LNCaP clone FGC (cell line): Measurements from ENCODE around the gene SPI1.
"Not testable (repeated sequence)": the region's sequence is repeated elsewhere in the genome, so short reads cannot be mapped to it uniquely, and the experiment has no call there.

ENCODE experiments used
- DNase-seq: peaks from one replicate; pipeline ENCODE4 v3.0.0-alpha.2; 2011; ENCODE audit warnings: low read depth
- H3K4me3 ChIP-seq: 2 replicates; pipeline ENCODE4 v1.5.1; 2011; ENCODE audit warnings: mild to moderate bottlenecking, low read depth, low read length, control low read depth
- TF ChIP-seq, protein P1 (sequence below): IDR thresholded peaks from 2 replicates; pipeline ENCODE4 v1.5.1; 2012; ENCODE audit warnings: mild to moderate bottlenecking; ENCODE audit not compliant: control insufficient read depth, insufficient read depth; ENCODE audit errors: extremely low read depth

Gene SPI1

DNA sequence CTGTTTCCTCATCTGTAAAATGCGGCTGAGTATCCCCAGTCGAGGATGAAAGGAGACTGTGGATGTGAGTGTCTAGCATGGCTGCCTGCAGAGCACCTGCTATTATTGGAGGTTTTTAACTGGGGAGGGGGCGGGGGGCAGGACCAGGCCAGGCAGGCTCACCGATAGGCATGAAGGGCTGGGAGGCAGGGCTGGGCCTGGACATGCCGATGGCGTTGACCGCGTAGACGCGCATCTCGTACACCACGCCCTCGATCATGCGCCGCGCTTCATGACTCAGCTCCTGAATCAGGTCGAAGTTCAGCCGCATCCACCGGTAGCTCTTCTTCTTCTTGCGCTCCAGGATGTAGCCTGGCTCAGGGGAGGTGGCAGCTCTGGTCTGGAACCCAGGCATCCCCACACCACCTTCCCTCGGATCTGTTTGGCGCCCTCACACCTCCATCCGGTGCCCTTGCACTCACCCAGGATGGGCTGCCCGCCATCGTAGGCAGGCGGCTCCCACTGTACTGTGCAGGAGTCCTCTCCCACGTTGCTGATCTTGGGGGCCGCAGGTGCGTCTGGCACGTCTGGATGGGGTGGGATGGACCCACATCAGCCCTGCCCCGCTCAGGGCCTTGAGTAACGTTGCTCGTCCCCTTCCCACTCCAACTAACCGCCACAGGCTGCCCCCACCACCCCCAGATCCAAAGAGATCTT, 41.0 kb downstream of the SPI1 start:
- no peak overlapping the region for H3K4me3 ChIP-seq
- DNase-seq: no peak
- TF ChIP-seq, protein P1, sequence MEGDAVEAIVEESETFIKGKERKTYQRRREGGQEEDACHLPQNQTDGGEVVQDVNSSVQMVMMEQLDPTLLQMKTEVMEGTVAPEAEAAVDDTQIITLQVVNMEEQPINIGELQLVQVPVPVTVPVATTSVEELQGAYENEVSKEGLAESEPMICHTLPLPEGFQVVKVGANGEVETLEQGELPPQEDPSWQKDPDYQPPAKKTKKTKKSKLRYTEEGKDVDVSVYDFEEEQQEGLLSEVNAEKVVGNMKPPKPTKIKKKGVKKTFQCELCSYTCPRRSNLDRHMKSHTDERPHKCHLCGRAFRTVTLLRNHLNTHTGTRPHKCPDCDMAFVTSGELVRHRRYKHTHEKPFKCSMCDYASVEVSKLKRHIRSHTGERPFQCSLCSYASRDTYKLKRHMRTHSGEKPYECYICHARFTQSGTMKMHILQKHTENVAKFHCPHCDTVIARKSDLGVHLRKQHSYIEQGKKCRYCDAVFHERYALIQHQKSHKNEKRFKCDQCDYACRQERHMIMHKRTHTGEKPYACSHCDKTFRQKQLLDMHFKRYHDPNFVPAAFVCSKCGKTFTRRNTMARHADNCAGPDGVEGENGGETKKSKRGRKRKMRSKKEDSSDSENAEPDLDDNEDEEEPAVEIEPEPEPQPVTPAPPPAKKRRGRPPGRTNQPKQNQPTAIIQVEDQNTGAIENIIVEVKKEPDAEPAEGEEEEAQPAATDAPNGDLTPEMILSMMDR: no peak

DNA sequence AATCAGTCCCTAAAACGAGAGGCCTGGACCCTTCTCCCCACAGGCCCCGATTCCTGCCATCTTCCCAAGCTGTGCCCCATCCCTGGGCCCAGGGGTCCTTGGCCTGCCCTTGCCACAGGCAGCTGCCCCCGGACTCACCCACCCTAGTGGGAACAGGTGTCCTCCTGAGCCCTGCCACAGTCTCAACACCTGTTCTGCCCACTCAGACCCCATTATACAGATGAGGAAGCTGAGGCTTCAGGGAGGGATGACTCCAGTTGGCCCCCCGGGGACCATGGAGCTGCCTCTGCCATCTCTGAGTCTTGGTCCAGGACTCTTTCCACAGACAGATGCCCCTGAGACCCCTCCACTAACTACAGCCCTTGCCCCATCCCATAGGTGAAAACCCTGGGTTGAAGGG, 41.8 kb downstream of the SPI1 start:
- no peak for DNase-seq
- TF ChIP-seq, protein P1: no peak
- no peak overlapping the region for H3K4me3 ChIP-seq

DNA sequence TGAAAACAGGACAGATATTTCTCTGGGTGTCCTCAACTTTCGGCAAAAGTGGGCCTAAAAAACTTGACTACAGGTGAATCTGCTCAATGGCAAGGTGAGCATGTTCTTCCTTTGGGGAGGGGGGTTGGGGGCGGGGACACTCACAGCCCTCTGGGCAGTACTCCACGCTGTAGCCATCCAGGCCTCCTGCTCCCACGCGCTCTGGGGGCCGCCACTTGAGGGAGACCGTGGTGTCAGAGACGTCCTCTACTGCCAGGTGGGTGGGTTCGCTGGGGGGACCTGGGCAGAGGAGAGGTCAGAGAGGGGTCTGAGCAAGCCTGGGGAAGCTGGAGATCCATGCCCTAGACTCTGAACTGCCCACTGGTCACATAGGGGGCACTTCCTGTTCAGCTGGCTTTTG, 42.6 kb downstream of the SPI1 start:
- TF ChIP-seq, protein P1: no peak
- DNase-seq: no peak
- H3K4me3 ChIP-seq: no peak overlapping the region

DNA sequence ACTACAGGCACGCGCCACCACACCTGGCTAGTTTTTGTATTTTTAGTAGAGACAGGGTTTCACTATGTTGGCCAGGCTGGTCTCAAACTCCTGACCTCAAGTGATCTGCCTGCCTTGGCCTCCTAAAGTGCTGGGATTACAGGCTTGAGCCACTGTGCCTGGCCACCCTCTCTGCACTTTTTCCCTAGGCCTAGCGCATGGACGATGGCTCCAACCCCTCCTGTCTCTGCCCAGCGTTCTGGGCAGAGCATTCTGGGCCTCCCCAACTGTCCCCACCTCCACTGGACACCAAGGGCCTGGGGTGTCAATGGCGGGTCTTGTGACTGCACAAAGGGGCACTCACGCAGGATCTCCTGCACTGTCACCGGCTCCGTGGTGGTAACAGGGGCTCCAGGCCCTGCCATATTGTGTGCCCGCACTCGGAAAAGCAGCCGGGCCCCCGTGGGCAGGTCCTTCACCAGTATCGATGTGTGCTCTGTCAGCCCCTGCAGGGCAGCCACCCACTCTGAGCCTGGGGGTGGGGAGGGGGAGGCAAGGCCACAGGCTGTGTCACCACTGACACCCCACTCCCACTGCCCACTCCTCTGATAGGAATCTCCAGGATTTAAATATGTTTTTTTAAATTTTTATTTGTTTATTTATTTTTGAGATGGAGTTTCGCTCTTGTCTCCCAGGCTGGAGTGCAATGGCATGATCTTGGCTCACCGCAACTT, 43.5 kb downstream of the SPI1 start:
- H3K4me3 ChIP-seq, DNase-seq: not testable (repeated sequence)

DNA sequence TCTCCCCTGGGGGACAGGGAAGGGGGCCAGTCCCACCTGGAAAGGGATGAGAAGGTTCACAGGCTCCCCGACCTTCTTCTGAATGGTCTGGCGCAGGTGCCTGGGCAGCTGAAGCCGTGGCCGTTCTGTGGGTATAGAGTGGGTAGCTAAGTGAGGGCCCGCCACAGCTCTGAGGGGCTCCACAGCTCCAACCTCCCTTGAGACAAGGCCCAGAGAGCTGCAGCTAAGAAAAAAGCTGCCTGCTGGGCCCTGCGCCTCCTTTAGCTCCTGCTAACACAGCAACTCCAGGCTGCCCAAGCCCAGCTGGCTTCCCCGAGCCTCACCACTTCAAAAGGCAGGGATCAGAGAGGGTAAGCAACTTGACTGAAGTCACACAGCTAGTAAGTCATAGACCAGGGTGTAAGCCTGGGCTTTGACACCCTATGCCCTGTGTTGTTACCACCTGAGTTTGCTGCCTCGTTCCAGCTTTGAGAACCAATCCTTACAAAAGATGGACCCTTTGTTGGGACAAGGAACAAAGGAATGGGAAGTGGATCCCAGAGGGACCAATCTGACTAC, 44.4 kb downstream of the SPI1 start:
- TF ChIP-seq, protein P1: no peak
- H3K4me3 ChIP-seq: no peak overlapping the region
- no peak for DNase-seq

- TF ChIP-seq, protein P1: no peak
- DNase-seq: no peak
- no peak overlapping the region for H3K4me3 ChIP-seq
Measured at GRCh38 chr11:47333526-47333845, 44.9 kb downstream of the SPI1 start.

GRCh38 chr11:47332791-47333525, 45.4 kb downstream of the SPI1 start:
- no peak for DNase-seq
- TF ChIP-seq, protein P1: no peak
- no peak overlapping the region for H3K4me3 ChIP-seq
